HG02970 (cell line): Measurements from ENCODE around the gene ARID3A.

Source experiments
- ATAC-seq: cut with Tn5 transposase; IDR thresholded peaks from one replicate; pipeline ENCODE4 v1.9.1; 2021; ENCODE audit warnings: mild to moderate bottlenecking, moderate library complexity, moderate number of reproducible peaks; ENCODE audit not compliant: unreplicated experiment, low FRiP score

The ARID3A gene

GRCh38 chr19:998064-998463 lies 72.2 kb downstream of the ARID3A start:
- ATAC-seq: no peak

- no peak for ATAC-seq
Observed at GRCh38 chr19:999379-999719, 73.5 kb downstream of the ARID3A start.

DNA sequence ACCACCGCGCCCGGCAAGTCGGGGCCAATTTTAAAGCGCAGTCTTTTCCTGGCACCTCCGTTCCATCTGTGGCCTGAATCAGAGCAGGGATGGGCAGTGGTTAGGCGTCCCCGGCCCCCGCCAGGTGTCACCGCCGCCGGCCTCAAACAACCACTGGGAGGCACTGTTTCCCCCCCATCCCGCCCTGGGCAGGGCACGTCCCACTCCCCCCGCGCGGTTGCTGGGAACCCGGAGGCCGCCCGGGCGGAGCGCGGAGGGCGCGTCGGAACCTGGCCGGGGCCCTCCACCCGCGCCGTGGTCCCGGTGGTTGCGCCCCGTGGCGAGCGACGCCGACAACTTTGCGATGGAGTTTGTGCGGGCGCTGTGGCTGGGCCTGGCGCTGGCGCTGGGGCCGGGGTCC lies 74.3 kb downstream of the ARID3A start, which contains the start of gene GRIN3B:
GRIN3B (plus strand) TSS at position 325 of the 400 bp plus-strand sequence; CDS start at position 344, 19 bp downstream.
- no peak for ATAC-seq

- ATAC-seq: no peak
Observed at GRCh38 chr19:1000591-1001537, 75.0 kb downstream of the ARID3A start.

- ATAC-seq: no peak
Observed at GRCh38 chr19:1001538-1002166, 75.8 kb downstream of the ARID3A start.

DNA sequence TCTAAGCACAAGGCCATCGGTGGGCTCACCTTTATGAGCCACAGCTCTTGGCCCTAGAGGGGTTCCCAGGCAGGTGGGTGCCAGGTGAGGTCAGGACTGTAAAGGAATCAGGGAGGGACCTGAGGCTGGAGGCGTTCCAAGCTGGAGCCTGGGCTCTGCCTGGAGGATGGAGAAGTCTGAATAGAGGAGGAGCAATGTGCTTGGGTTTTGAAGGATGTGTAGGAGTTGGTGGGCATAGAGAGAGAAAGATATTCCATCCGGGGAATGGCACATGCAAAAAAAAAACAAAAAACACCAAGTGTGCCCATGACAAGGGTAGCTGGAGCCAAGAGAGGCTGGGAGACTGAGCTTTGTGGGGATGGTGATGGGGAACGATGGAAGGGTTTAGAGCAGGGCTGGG lies 76.8 kb downstream of the ARID3A start:
- no peak for ATAC-seq

DNA sequence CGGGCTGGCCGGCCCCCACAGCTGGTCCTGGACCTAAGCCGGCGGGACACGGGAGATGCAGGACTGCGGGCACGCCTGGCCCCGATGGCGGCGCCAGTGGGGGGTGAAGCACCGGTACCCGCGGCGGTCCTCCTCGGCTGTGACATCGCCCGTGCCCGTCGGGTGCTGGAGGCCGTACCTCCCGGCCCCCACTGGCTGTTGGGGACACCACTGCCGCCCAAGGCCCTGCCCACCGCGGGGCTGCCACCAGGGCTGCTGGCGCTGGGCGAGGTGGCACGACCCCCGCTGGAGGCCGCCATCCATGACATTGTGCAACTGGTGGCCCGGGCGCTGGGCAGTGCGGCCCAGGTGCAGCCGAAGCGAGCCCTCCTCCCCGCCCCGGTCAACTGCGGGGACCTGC lies 77.4 kb downstream of the ARID3A start:
- ATAC-seq: no peak

DNA sequence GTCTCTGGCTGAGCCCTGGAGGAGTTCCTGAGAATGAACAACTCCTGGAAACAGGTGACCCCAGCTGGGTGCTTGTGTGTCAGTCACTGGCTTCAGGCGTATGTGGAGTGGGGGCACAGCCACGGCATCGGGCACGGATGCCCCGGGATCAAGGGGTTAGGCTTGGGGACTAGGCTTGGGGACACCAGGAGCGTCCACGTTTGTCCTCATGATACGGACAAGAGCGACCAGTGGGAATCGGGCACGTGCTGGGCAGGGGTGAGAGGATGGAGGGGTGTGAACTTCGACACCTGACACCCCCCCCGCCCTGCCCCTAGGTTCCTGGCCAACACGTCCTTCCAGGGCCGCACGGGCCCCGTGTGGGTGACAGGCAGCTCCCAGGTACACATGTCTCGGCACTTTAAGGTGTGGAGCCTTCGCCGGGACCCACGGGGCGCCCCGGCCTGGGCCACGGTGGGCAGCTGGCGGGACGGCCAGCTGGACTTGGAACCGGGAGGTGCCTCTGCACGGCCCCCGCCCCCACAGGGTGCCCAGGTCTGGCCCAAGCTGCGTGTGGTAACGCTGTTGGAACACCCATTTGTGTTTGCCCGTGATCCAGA lies 78.5 kb downstream of the ARID3A start:
- no peak for ATAC-seq

- ATAC-seq: no peak
Observed at GRCh38 chr19:1004803-1005664, 79.2 kb downstream of the ARID3A start.

- no peak for ATAC-seq
Observed at GRCh38 chr19:1006711-1007398, 81.0 kb downstream of the ARID3A start.

- ATAC-seq: no peak
Observed at GRCh38 chr19:1007399-1008251, 81.8 kb downstream of the ARID3A start.

GRCh38 chr19:1008268-1009040 lies 82.6 kb downstream of the ARID3A start:
- ATAC-seq: no peak

DNA sequence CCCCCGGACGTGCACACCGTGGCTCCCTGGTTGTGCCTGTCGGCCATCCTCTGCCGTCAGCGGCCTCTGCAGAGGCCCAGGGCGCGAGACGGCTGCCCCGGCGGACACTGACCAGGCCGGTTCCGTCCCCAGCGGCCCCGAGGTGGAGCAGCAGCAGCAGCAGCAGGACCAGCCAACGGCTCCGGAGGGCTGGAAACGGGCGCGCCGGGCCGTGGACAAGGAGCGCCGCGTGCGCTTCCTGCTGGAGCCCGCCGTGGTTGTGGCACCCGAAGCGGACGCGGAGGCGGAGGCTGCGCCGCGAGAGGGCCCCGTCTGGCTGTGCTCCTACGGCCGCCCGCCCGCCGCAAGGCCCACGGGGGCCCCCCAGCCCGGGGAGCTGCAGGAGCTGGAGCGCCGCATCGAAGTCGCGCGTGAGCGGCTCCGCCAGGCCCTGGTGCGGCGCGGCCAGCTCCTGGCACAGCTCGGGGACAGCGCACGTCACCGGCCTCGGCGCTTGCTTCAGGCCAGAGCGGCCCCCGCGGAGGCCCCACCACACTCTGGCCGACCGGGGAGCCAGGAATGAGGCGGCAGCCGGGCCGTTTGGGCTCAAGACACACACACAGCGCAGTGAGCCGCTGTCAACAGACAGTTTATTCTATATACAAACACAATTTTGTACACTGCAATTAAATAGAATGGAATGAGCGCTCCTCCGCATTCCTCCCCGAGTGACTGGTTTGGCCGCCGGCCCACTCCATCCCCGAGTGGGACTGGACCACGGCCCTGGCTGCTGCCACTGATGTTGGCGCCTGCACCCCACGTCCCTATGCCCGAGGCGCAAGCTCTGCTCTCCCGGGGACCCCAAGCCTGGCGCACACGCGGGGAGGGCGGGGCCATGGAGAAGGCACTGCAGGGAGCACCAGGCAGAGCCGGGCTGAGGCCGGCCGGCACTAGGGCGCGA lies 83.5 kb downstream of the ARID3A start:
- no peak for ATAC-seq

- ATAC-seq: no peak
Observed at GRCh38 chr19:1009981-1010538, 84.2 kb downstream of the ARID3A start.

- ATAC-seq: no peak
Observed at GRCh38 chr19:1010586-1011510, 85.0 kb downstream of the ARID3A start.

DNA sequence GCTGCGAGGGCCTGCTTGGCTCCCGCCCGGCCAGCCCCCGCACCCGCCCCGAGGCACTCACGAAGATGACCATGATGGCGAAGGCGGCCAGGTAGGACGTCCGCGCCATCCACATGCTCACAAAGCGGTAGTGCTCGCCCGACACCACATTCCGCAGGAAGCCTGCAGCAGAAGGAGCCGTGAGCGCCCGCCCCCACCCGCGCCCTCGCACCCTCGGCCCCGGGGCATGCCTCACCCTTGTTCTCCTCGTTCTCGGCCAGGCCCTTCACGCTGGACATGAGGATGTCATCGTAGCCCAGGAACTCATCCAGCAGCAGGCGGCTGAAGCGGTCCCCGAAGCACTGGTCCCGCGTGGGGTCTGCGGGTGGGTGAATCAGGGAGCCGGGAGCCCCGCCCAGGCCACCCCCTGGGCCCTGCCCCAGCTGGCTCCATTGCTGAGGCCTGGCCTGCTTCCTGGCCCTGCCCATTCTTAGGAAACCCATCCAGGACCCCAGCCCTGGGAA lies 86.0 kb downstream of the ARID3A start:
- ATAC-seq: no peak
